NCI-H2196 treated with DMSO at 0.1 percent for 48 hours (cell line): ENCODE data around the gene POLR3H.
A peak's percentile ranks its signal among the peaks of the same experiment; 100 is the strongest.

Experiments used
- DNase-seq: peaks from one replicate; lab custom pipeline; 2025; ENCODE audit not compliant: unreplicated experiment; lab: John Stamatoyannopoulos, UW

POLR3H gene

GRCh38 chr22:41539146-41540005 lies 4.9 kb downstream of the POLR3H start:
- no peak for DNase-seq

GRCh38 chr22:41538583-41538982 lies 5.7 kb downstream of the POLR3H start:
- DNase-seq = no peak

- DNase-seq = no peak
Measured at GRCh38 chr22:41537203-41537602, 7.1 kb downstream of the POLR3H start.

GRCh38 chr22:41535244-41535643 lies 9.0 kb downstream of the POLR3H start:
- no peak for DNase-seq

GRCh38 chr22:41534219-41534618 lies 10.1 kb downstream of the POLR3H start:
- DNase-seq = no peak

GRCh38 chr22:41532908-41533825 lies 11.1 kb downstream of the POLR3H start:
- DNase-seq = peak; percentile 6

- DNase-seq = no peak
Measured at GRCh38 chr22:41531715-41532477, 12.4 kb downstream of the POLR3H start.

GRCh38 chr22:41530890-41531714 lies 13.2 kb downstream of the POLR3H start:
- no peak for DNase-seq

- DNase-seq = no peak
Measured at GRCh38 chr22:41528938-41529561, 15.2 kb downstream of the POLR3H start.

GRCh38 chr22:41528132-41528766 lies 16.0 kb downstream of the POLR3H start:
- no peak for DNase-seq

- DNase-seq = peak; percentile 26
Measured at GRCh38 chr22:41526830-41527799, 17.2 kb downstream of the POLR3H start.

- no peak for DNase-seq
Measured at GRCh38 chr22:41526226-41526829, 17.9 kb downstream of the POLR3H start.

GRCh38 chr22:41525450-41526225 lies 18.6 kb downstream of the POLR3H start:
- DNase-seq = no peak

- DNase-seq = no peak
Measured at GRCh38 chr22:41524809-41525449, 19.3 kb downstream of the POLR3H start.

GRCh38 chr22:41524251-41524661 lies 20.0 kb downstream of the POLR3H start:
- no peak for DNase-seq

- DNase-seq = no peak
Measured at GRCh38 chr22:41523464-41524221, 20.6 kb downstream of the POLR3H start.
